Stimulated activated CD4-positive, alpha-beta T cell treated with anti-CD3 and anti-CD28 coated beads, Interleukin-1b, Interleukin-23, amount 100 ng/mL, for 48 hours (primary cell): ENCODE results near the gene AGFG1.
A peak's percentile ranks its signal among the peaks of the same experiment; 100 is the strongest.
"Not testable (repeated sequence)": the region's sequence is repeated elsewhere in the genome, so short reads cannot be mapped to it uniquely, and the experiment has no call there.

Experiments
- DNase-seq: peaks from one replicate; pipeline ENCODE4 v3.0.0-alpha.2; 2020

Gene AGFG1

GRCh38 chr2:227503433-227504406 is 31.8 kb downstream of the AGFG1 start:
- DNase-seq = no peak

GRCh38 chr2:227504700-227505099 is 32.7 kb downstream of the AGFG1 start:
- DNase-seq = no peak

GRCh38 chr2:227506456-227506855 is 34.5 kb downstream of the AGFG1 start:
- DNase-seq = no peak

- DNase-seq = no peak
These were observed 36.0 kb downstream of the AGFG1 start for GRCh38 chr2:227507963-227508362.

GRCh38 chr2:227509076-227509475 is 37.1 kb downstream of the AGFG1 start:
- DNase-seq = no peak

- no peak for DNase-seq
These were observed 38.1 kb downstream of the AGFG1 start for GRCh38 chr2:227509824-227510619.

- no peak for DNase-seq
These were observed 38.6 kb downstream of the AGFG1 start for GRCh38 chr2:227510620-227510958.

- DNase-seq = no peak
These were observed 39.4 kb downstream of the AGFG1 start for GRCh38 chr2:227511239-227511930.

- DNase-seq = no peak
These were observed 40.0 kb downstream of the AGFG1 start for GRCh38 chr2:227511955-227512354.

- DNase-seq = no peak
These were observed 41.2 kb downstream of the AGFG1 start for GRCh38 chr2:227513113-227513512.

- DNase-seq = no peak
These were observed 43.8 kb downstream of the AGFG1 start for GRCh38 chr2:227515742-227516141.

- no peak for DNase-seq
These were observed 45.8 kb downstream of the AGFG1 start for GRCh38 chr2:227517724-227518123.

- DNase-seq = not testable (repeated sequence)
These were observed 46.4 kb downstream of the AGFG1 start for GRCh38 chr2:227518278-227518865.

- not testable (repeated sequence) for DNase-seq
These were observed 49.2 kb downstream of the AGFG1 start for GRCh38 chr2:227521178-227521577.

GRCh38 chr2:227524665-227525064 is 52.7 kb downstream of the AGFG1 start:
- no peak for DNase-seq

GRCh38 chr2:227527351-227527750 is 55.4 kb downstream of the AGFG1 start:
- no peak for DNase-seq

GRCh38 chr2:227528803-227529202 is 56.8 kb downstream of the AGFG1 start:
- no peak for DNase-seq

- no peak for DNase-seq
These were observed 57.9 kb downstream of the AGFG1 start for GRCh38 chr2:227529871-227530270.

GRCh38 chr2:227534714-227535113 is 62.8 kb downstream of the AGFG1 start:
- DNase-seq = no peak

GRCh38 chr2:227536445-227536844 is 64.5 kb downstream of the AGFG1 start:
- DNase-seq = no peak

- no peak for DNase-seq
These were observed 67.6 kb downstream of the AGFG1 start for GRCh38 chr2:227539465-227539956.

GRCh38 chr2:227540352-227540751 is 68.4 kb downstream of the AGFG1 start:
- not testable (repeated sequence) for DNase-seq

GRCh38 chr2:227545990-227546389 is 74.0 kb downstream of the AGFG1 start:
- DNase-seq = peak; percentile 20
